Neutrophil (primary cell): Measurements from ENCODE around the gene RNF152.

Experiments used
- H3K27ac ChIP-seq: fragments of 200-600 bp; sonication (generic); 2 replicates; pipeline ENCODE4 v1.5.1; 2016; ENCODE audit warnings: mild to moderate bottlenecking, moderate library complexity
- H3K27me3 ChIP-seq: fragments of 200-600 bp; sonication (generic); 2 replicates; pipeline ENCODE4 v1.6.0; 2016; ENCODE audit warnings: mild to moderate bottlenecking
- H3K36me3 ChIP-seq: fragments of 200-600 bp; sonication (generic); 2 replicates; pipeline ENCODE4 v1.5.1; 2017
- H3K4me1 ChIP-seq, 2 experiments: fragments of 200-600 bp in 1 of 2; sonication (generic) in 1 of 2; 1 replicate in 1 of 2; 2 replicates in 1 of 2; pipeline versions ENCODE4 v1.5.1 to v1.6.1; 2013 to 2016; ENCODE audit warnings: low read depth in 1 of 2, low read length in 1 of 2, mild to moderate bottlenecking in 1 of 2, moderate library complexity in 1 of 2; ENCODE audit not compliant: control insufficient read depth in 1 of 2, insufficient read depth in 1 of 2
- H3K4me3 ChIP-seq, 2 experiments: fragments of 200-600 bp in 1 of 2; sonication (generic) in 1 of 2; 1 replicate in 1 of 2; 2 replicates in 1 of 2; pipeline ENCODE4 v1.5.1; 2013 to 2016; ENCODE audit warnings: low read depth in 1 of 2, low read length in 1 of 2, mild to moderate bottlenecking in 1 of 2, moderate library complexity in 1 of 2
- H3K9me3 ChIP-seq: fragments of 200-600 bp; sonication (generic); 2 replicates; pipeline ENCODE4 v1.5.1; 2016
- CTCF ChIP-seq: fragments of 200-600 bp; sonication (generic); IDR thresholded peaks from 2 replicates; pipeline ENCODE4 v1.5.1; 2016; ENCODE audit warnings: antibody characterized with exemption

Gene RNF152

DNA sequence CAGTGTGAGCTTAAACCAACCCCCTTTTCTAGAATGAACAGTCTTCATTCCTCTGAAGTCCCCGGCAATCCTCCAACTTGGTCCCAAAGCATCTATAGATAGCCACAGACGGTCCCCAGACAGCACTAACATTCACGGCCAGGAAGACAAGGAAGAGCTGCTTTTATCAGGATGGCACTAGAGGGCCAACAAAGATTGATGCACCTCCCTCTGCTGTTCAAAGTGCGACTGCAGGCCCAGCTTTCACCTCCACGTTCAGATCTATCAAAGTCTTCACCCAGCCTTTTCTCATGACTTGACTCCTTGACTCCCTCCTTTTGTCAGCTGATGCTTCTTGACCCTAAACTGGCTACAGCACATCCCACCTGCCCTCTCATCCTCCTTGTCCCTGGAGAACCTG lies 54.3 kb downstream of the RNF152 start:
- TF ChIP-seq CTCF, result no peak
- Histone ChIP-seq H3K27me3 (peaks cover 7% of the 10 kb centered on the region), H3K27ac (no peak overlapping the region), H3K9me3 (no peaks in the 10 kb centered on the region), H3K4me1 (peaks cover 0 to under 1% of the 10 kb centered on the region in 2 experiments), H3K4me3 (no peak overlapping the region), H3K36me3 (no peaks in the 10 kb centered on the region)

DNA sequence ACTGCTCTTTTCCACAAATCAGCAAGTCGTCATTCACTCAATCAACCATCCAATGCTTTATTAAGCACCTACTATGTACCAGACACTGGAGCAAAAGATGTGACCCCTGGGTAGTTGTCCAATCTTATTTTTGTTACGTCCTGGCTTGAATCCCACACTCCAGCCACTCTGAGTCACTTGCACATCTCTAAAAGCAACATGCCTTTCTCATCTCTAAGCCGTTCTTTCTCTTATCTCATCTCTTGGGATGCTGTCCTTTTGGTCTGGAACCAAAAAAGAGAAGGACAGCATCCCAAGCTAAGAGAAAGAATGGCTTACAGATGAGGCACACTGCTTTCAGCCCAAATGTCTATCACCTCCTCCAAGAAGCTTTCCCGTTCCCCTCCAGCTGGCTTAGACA lies 58.8 kb downstream of the RNF152 start:
- H3K36me3 ChIP-seq, result no peaks in the 10 kb centered on the region
- no peak for TF ChIP-seq CTCF
- peaks cover 3 to 4% of the 10 kb centered on the region in 2 experiments for H3K4me1 ChIP-seq
- no peaks in the 10 kb centered on the region for H3K9me3 ChIP-seq
- H3K27ac ChIP-seq, result no peak overlapping the region
- peaks cover 32% of the 10 kb centered on the region for H3K27me3 ChIP-seq
- no peak overlapping the region for H3K4me3 ChIP-seq

DNA sequence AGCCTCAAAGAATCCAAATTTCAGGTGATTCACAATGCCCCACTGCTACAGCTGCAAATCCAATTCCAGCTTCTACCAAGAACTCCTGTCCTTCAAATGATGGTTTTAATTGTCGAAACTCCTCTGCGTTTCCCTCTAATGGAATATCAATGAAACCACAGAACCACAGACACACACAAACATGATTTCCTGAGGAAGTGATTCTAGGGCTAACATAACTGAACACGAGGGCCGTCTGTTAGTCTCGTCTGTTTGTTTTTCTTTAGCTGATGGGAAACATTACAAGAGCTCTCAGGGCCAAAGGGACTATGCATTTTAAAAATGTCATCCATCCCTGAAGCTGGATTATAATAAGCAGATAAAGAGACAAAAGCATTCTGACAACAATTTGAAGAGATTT lies 59.4 kb downstream of the RNF152 start:
- H3K27me3 ChIP-seq, result peaks cover 32% of the 10 kb centered on the region
- no peaks in the 10 kb centered on the region for H3K9me3 ChIP-seq
- H3K4me1 ChIP-seq, result peaks cover 3 to 4% of the 10 kb centered on the region in 2 experiments
- no peak overlapping the region for H3K4me3 ChIP-seq
- H3K36me3 ChIP-seq, result no peaks in the 10 kb centered on the region
- no peak for TF ChIP-seq CTCF
- H3K27ac ChIP-seq, result no peak overlapping the region

DNA sequence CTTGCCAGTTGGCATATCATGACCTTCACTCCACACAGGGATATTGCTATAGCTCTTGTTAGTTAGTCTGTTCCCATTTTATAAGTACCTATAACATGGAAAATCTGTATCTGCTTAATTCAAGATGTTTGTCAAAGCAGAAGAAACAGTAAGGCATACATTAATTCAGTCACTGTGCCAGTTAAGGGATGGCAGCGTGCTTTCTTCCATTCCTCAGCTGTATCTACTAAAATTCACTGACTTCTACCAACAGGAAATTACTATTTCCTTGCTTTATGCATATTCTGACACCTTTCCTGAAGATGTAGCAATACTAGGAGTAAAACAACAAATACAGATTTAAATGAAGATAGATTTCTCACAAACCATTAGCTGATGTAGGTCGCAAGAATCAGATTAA lies 59.9 kb downstream of the RNF152 start:
- Histone ChIP-seq H3K4me1 (peaks cover 3 to 4% of the 10 kb centered on the region in 2 experiments), H3K4me3 (no peak overlapping the region), H3K9me3 (no peaks in the 10 kb centered on the region), H3K36me3 (no peaks in the 10 kb centered on the region), H3K27ac (no peak overlapping the region), H3K27me3 (peaks cover 32% of the 10 kb centered on the region)
- TF ChIP-seq CTCF, result no peak

GRCh38 chr18:61831071-61831470 lies 61.7 kb downstream of the RNF152 start:
- H3K4me1 ChIP-seq, result peaks cover 3 to 4% of the 10 kb centered on the region in 2 experiments
- no peaks in the 10 kb centered on the region for H3K9me3 ChIP-seq
- H3K36me3 ChIP-seq, result no peaks in the 10 kb centered on the region
- no peak overlapping the region for H3K27ac ChIP-seq
- H3K27me3 ChIP-seq, result peaks cover 32% of the 10 kb centered on the region
- TF ChIP-seq CTCF, result no peak
- H3K4me3 ChIP-seq, result no peak overlapping the region

DNA sequence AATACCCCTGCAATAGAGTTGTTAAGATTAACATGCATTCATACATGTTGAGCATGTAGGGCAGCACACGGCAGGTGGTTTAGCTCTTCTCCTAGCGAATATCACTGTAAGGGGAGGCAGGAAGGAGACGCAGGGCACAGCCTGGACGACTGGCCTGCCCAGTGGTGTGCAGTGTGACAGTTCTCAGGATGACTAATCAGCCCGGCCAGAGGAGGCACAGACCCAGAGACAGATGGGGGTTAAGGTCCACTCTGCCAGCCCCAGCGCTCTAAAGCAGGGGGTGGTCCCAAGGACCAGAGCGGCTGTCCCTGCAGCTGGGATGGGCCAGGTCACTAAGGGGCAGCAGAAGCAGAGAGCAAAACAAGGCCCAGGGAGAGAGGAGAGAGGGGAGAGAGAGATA lies 63.7 kb downstream of the RNF152 start:
- H3K27ac ChIP-seq, result no peak overlapping the region
- peaks cover 28% of the 10 kb centered on the region for H3K27me3 ChIP-seq
- H3K9me3 ChIP-seq, result no peaks in the 10 kb centered on the region
- H3K4me3 ChIP-seq, result no peak overlapping the region
- TF ChIP-seq CTCF, result no peak
- H3K36me3 ChIP-seq, result no peaks in the 10 kb centered on the region
- H3K4me1 ChIP-seq, result peaks cover 3 to 4% of the 10 kb centered on the region in 2 experiments
